Measurements from ENCODE around the gene PTGIS.
"Not testable (repeated sequence)": the region's sequence is repeated elsewhere in the genome, so short reads cannot be mapped to it uniquely, and the experiment has no call there.

The PTGIS gene

DNA sequence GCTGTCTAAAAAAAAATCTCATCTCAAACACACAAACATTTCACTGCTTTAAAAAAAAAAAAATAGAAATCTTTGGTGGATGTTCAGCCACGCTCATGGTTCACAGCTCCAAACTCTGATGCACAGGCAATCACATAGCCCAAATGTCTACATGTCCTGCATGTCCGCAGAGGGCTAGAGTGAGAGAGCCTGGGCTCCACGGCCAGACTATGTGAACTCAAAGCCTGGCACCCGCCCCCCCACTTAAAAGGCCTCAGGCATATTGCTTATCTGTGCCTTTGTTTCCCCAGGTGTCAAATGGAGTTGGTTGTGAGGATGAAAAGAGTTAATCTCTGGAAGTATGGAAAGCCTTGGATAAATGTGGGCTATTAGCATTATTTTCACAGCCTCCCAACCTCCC is 10.5 kb upstream of the PTGIS start:
- DNase-seq, result no peak

DNA sequence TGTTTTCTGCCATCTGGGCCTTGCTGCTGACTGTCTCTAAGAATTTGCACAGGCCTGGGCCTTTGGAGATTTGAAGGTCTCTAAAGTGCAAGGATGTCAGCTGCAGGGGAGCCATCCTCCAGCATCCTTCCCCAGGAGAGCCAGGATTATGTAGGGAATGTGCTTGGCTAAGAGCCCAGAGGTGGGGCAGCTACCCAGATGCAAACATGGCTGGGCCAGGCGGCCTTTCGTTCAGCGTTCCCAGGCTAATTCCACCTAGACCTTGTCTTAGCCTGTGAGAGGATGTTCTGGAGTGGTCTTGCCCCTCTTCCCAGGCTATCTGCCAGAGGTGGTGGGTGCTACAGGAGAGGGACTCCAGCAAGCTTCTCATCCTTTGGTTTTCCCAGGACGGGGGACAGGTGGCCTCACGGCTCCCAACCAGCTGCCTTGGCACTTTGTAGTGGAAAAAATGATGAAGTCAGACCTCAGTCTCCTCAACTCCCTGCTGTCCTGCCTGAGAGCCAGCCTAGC is 7.7 kb upstream of the PTGIS start:
- DNase-seq, result no peak

DNA sequence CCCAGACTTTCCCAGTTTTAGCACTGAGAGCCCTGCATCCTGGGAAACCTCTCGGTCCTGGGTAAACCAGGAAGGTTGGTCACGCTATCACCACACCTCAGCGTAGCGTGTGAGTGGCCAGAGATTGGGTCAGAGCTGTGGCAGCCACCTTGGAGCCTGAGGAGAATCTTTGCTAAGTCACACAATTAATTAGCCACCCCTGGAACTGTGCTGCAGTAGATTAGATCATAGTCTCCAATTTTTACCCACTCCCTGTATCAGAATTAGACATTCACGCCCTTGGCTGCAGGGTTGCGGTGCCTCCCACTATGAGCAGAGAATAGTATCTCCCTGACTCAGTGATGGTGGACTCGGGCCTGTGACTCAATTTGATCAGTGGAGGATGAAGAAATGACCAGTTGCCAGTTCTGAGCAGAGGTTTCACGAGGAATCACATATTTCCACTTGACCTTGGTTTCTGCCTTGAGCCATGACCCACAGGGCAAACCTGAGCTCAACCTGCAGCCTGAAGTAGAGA is 6.0 kb upstream of the PTGIS start:
- DNase-seq, result no peak

DNA sequence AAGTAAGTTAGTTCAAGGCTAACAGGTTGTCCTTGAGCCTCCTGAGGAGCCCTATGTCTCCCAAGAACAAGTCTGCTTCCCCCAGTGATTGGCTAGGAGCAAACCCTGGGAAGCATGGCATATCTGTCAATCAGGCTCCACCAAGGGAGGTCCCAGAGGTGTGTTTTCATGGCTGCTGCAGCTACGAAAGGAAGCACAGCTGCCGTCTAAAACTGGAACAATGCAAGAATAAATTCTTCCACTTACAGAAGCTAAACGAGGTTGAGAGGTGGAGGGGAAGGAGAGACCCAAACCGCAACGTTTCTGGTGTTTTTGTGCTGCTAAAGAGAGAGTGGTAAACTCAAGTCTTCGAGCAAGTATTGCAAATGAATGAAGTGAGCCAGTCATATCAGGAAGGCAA is 4.9 kb upstream of the PTGIS start:
- DNase-seq, result no peak

DNA sequence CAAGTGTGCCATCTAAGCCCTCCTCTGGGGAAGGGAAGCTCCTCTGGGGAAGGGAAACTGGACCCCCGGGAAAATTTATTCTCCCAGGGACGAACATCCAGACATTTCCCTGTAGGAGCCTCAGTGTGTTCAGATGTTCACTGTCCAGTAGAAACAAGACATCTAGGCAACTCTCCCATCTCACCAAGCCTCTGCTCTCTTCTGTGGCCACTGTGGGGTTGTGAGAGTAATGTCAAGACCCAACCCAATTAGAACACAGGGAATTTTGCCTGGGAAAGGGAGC is 3.6 kb upstream of the PTGIS start:
- no peak for DNase-seq

DNA sequence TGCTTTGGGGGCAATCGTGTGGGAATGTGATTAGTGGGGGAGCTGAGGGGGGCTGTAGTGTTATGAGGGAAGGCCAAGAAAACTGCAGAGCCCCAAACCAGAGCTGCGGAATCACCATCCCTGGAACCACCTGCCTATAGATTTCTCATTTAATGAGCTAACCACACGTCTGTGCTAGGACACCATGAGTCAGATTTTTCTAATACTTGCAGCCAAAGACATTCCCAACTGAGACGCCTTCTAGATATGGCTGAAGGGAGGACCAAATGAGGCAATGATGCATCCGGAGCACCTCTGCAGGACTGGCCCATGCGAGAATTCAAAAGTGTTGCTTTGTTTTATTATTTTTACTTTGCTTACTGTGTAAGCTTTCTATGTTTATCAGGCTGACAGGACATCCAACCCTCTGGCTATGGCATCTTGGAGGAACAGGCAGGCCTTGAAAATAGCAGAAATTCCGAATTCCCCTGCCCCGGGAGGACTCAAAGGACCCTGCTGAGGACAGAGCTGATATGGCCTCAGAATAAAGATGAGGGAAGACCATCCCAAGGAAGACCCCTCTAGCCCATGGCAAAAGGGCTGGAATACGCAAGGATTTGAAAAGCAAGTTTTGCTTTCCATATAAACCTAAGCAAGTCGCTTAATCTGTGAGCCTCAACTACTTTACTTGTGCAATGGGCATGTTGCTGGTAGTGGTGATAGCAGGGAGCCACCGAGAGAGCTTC is 3.1 kb upstream of the PTGIS start:
- DNase-seq, result no peak

DNA sequence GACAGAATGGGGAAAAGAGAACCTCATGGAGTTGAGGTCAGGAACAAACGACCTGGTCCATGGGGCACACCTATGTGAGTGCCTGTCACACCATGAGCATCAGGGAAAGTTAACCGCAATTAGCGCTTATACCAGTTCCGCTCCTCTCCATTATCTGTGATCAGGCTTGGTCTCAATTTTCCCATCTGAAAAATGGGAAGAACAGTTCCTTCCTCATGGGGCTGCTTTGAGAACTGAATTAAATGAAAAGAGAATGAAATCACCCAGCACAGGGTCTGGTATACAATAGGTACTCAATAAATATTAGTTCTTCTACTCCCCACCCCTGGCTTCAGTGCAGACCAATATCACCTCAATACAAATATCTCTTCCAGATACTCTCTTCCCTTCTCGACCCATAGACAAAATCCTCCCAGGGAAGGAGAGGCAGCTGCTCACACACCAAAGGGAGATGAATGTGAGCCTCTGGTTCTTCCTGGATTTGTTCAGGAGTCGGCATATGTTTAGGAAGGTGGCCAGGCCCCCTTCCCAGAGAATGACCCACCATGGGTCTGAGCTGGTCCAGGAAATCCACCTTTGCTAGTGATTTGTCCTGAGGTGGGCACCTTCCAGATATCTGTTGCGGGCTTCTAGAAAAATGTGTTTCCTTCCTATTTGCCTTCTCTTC is 2.4 kb upstream of the PTGIS start:
- no peak for DNase-seq

DNA sequence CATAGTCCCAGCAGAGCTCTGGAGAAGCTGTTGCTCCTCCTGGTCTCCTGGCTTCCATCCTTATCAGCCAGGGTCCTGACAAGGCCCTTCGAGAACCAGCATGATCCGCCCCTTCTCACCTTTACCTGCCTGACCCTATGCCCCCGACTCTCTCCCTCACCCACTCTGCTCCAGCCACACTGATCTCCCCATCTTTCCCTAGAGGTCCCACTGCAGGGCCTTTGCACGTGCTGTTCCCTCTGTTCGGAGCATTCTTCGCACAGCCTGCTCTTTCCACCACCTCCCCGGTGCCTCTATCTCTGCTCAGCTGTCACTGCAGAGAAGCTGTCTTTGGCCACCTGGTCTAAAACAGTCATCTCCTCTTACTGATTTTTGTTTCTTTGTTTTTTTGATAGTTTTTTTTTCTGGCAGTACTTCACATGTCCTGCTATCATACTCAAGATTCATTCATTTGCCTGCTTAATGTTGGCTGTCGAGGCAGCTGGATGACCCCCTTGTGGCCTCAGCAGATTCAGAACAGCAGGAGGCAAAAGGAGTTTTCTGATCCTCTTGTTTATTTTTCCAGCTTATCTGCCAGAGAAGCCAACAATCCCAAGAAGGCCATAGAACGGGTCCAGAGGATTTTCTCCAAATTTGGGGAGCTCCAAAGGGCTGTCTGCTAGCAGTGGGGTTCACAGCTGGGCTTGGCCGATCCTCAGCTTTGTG is 1.6 kb upstream of the PTGIS start:
- DNase-seq, result no peak

DNA sequence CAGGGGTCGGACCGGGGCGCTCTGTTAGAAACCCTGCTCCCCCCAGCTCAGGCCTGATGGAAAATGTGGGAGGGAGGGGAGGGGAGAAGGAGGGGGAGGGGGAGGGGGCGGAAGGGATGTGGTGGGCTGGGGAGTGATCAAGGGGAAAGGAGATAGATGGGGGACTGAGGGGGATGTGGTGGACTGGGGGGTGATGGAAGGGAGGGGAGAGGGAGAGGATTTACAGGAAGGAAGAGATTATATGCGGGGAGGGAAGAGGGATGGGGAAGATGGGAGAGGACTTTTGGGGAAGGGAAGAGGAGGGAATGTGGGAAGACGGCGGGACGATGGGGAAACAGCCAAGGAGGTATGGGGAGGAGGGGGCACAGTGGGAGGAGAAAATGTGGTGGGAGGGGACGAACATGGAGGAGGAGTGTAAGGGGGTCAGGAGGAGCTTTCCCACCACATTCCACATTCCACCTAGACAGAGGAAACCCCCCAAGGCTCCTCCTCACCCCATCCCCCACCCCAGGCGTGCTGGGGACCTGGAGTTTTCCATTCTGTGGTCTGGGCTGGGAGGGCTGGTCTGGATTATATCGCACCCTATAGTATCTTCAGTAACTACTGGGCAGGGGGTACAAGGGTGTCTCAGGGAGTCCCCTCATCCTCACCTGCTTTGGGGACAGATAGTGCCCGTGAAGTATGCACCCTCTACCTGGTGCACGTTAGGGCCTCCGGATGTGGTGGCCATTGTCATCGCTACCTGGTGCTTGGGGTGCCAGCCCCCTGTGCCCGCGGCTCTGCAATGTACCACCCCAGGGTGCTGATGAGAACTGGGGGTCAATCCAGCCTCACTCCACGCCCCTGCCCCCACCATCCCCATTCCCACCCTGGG is 578 bp upstream of the PTGIS start:
- no peak for DNase-seq

DNA sequence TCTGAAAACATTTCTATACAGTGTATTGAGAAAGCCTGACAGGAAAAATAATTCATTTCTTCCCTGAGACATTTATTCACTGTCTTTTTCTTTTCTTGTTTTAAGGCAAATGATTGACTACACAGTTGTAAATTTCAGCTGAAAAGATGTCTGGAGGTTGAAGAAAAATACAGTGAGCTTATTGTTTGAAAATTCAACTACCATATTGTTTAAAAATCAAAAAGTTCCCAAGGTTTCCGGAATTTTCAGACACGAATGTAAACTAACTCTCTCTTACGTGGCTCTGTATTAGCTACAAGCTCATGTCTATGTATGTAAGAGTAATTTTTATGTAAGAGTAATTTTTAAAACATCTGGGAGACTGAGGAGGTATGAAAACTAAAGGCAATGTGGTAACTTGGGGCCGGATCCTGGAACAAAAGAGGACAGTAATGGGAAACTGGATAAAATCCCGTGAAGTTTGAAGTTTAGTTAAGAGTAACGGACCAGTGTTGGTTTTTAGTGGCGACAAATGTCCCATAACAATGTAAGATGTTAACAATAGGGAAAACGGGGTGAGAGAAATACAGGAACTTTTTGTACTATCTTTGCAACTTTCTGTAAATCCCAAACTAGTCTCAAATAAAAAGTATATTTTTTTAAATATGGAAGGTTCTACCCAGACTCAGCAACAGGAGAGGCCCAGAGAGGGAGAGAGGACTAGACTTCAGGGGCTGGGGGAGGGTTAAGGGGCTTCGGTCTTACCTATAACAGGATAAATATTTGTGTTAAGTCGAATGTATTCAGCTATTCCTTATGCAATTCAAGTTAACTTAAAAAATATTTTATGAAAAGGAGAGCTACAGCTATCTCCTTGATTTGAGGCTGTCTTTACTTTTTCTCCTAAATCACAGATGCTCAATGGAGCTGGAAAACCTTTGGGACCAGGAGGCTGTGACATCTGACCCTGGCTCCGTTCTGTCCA is 1.3 kb downstream of the PTGIS start:
- no peak for DNase-seq

DNA sequence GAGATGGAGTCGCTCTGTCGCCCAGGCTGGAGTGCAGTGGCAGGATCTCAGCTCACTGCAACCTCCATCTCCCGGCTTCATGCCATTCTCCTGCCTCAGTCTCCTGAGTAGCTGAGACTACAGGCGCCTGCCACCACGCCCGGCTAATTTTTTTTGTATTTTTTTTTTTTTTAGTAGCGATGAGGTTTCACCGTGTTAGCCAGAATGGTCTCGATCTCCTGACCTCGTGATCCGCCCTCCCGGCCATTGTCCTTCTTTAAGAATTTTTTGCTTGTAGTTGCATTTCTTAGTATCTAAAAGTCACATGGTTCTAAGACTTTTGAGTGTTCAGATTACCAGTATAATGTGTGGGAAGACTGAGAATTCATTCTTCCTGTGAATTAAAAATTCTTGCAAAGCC is 2.9 kb downstream of the PTGIS start:
- DNase-seq, result not testable (repeated sequence)

DNA sequence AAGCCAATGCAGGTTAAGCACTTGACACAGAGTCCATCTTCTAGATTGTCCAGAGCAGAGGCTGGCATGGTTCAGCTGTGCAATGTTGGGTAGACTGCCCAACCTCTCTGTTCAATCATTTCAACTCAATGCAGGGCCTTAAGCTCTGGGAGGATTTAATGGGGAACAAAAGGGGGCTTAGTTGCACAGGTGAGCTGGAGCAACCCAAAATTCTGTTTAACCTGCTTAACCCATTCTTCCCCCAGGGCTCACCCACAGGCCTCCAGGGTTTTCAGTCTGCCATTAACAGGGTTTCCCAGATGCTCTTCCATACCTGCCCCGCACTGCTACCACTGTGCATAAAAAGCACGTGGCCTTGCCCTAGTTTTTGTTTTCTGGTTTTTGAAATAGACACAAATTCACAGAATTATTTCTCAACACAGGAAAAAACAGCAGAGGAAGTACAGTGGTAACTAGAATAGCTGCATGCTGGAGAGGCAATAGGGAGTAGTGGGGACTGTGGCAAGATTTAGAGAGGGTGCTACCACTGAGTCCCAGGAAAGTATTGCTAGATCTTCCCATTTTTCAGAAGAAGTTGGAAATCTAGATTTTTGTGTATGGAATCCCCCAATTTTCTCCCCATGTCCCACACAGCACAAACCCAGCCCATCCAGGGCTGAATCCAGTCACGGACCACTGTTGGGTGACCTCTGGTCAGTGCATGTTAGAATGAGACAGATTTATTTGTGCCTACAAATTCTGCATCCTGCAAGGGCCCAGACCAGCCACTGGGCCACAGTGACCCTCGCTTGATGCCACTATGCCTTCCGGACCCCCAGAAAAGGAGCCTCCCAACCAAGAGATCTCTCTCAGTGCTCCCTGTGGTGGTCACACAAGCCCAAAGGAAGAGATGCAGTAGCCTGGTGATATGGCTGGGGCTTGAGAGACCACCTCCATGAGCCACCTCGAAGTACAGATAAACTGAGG is 4.6 kb downstream of the PTGIS start:
- no peak for DNase-seq

DNA sequence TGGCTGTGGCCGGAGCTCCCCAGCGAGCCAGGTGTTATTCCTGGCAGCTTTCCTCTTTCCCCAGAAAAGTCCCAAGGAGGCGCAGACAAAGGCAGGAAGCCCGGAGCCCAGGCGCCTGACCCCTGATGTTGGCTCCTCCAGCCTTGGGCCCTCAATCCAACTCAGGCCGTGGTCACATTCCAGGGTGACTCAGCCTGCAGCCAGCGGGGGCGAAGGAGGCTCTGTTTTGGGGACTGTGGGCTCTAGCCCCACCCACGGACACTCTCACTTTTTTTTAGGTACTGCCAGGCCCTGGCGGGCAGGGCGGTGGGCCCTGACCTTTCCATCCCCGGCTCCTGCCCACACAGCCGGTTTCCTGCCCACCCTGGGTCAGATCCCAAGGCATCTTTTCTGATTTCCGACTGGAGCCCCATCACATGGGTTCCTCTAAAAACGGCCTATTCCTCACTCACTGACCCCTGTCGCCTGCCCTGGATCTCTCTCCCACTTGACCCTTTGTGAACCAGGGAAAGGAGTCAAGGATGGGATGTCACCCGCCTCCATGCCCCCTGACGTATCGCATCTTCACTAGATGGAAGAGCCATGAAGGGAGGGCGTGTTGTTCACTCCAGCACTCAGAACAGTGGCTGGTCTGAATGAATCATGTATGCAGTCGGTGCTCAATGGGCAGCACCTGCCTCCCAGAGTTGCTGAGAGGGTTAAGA is 5.5 kb downstream of the PTGIS start:
- no peak for DNase-seq

DNA sequence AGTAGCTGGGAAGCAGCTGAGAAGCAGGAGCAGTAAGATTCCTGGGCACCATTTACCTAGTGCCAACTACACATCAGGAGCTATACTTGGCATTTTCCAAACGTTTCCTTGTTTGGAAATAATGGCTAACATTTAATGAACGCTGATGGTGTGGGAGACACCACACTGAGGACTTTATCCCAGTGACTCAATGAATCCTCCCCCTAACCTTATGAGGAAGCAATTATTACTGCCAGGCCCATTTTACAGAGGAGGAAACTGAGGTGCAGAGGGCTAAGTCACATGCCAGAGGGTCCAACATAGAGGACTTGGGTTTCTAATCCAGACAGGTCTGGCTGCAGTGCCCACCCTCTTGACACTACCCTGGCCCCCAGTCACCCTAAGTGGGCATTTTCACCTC is 6.1 kb downstream of the PTGIS start:
- DNase-seq, result no peak

DNA sequence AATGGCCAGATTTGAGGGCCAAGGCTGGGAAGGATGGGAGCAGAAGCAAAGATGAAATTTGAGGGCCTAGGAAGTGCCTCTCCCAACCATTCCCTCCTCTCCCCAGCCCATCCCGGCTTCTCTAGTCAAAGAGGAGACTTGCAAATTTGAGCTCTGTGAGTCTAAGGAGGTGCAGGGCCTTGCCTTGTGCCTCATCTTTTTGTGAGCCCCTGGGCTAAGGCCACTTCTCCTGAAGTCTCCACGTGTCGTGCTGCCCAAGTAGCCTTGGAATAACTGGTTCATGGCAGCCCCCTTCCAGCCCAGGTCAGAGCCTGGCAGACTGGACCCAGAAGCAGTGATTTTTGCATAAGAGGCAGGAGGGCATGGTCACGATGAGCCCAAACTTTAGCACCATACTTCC is 6.7 kb downstream of the PTGIS start:
- no peak for DNase-seq

DNA sequence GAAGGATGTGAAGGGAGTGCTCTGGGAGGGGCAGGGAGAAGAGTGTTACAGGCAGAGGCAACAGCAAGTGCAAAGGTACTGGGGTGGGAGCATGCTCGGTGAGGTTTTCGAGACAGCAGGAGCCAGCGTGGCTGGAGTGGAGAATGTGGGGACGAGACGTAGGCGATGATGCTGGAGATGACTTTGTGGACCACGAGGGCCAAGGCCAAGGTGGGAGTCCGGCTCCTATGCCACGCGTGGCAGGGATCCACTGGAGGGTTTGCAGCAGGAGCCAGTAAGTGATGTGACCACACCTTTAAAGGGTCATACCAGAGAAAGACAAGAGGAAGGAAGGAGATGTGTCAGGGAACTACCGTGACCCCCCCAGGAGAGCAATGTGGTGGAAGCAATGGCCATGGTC is 7.3 kb downstream of the PTGIS start:
- DNase-seq, result no peak

DNA sequence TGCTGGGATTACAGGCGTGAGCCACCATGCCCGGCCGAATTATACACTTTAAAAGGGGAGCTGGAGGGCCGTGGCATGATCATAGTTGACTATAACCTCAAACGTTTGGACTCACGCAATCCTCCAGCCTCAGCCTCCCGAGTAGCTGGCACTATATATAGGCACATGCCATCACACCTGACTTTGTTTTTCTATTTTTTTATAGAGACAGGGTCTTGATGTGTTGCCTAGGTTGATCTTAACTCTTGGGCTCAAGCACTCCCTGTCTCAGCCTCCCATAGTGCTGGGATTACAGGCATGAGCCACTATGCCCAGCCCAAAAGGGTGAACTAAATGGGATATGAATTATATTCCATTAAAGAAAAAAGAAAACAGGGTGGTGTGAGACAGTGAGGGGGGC is 7.8 kb downstream of the PTGIS start:
- DNase-seq, result no peak

DNA sequence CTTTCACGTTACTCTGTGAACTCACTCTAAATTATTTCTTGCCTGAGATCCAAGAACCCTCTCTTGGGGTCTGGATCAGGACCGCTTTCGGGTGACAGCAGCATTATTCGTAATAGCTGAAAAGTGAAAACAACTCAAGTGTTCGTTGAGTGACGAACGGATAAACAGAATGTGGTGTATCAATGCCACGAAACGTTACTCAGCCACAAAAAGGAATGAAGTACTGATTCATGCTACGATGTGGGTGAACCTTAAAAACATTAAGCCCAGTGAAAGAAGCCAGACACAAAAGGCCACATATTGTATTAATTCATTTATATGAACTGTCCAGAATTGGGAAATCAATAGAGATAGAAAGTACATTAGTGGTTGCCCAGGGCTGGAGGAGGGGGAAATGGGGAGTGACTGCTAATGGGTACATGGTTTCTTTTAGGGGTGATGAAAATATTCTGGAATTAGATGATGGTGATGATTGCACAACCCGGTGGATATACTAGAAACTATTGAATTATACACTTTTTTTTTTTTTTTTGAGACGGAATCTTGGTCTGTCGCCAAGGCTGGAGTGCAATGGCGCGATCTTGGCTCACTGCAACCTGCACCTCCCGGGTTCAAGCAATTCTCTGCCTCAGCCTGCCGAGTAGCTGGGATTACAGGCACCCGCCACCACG is 8.4 kb downstream of the PTGIS start:
- DNase-seq, result no peak

DNA sequence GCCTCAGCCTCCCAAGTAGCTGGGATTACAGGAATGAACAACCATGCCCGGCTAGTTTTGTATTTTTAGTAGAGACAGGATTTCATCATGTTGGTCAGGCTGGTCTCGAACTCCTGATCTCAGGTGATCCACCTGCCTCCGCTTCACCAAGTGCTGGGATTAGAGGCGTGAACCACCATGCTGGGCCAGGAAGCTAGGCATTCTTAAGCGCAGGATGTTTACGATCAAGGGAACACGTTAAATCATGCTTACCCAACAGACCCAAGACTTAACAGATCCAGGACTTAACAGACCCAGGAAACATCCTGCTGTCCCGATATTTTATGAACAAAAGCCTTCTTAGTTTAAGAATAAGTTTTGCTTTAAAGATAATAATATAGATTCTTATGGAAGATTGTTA is 9.1 kb downstream of the PTGIS start:
- no peak for DNase-seq
